OCI-LY3 (cell line): ENCODE measurements around the gene C9orf72.
A peak's percentile ranks its signal among the peaks of the same experiment; 100 is the strongest.

Experiments
- H2AFZ ChIP-seq: fragments of 200-600, 300-600 bp; shearing (Covaris generic); 2 replicates; pipeline ENCODE4 v1.6.0; 2014; ENCODE audit warnings: antibody characterized with exemption, low read depth, low read length
- H3K27ac ChIP-seq: fragments of 200-600, 300-600 bp; sonication (generic); 2 replicates; pipeline ENCODE4 v1.5.1; 2014; ENCODE audit warnings: mild to moderate bottlenecking, low read length, moderate library complexity, mixed read lengths
- H3K27me3 ChIP-seq: fragments of 200-600, 300-600 bp; sonication (generic); 2 replicates; pipeline ENCODE4 v1.6.1; 2014; ENCODE audit warnings: low read depth, low read length, mixed read lengths
- H3K36me3 ChIP-seq: fragments of 200-600, 300-600 bp; sonication (generic); replicated peaks from 2 replicates; pipeline ENCODE3; 2014; ENCODE audit warnings: low read depth, low read length, mixed read lengths
- H3K4me1 ChIP-seq: fragments of 300-600, 200-600 bp; sonication (generic); 2 replicates; pipeline ENCODE4 v1.6.1; 2014; ENCODE audit warnings: low read length, mixed read lengths
- H3K4me2 ChIP-seq: fragments of 200-600, 300-600 bp; sonication (generic); 2 replicates; pipeline ENCODE4 v1.6.1; 2014; ENCODE audit warnings: low read length, mixed read lengths
- H3K4me3 ChIP-seq: fragments of 300-600, 200-600 bp; sonication (generic); 2 replicates; pipeline ENCODE4 v1.5.1; 2014; ENCODE audit warnings: antibody characterized with exemption, mild to moderate bottlenecking, low read length, moderate library complexity
- H3K79me2 ChIP-seq: fragments of 300-600, 200-600 bp; shearing (Covaris generic); 2 replicates; pipeline ENCODE4 v1.6.1; 2014; ENCODE audit warnings: mild to moderate bottlenecking, low read length, mixed read lengths
- H3K9ac ChIP-seq: fragments of 300-600, 200-600 bp; shearing (Covaris generic); 2 replicates; pipeline ENCODE4 v1.6.0; 2014; ENCODE audit warnings: mild to moderate bottlenecking, low read length, moderate library complexity
- H3K9me3 ChIP-seq: fragments of 200-600, 300-600 bp; shearing (Covaris generic); 2 replicates; pipeline ENCODE4 v1.6.1; 2014; ENCODE audit warnings: low read length, mixed read lengths; ENCODE audit not compliant: insufficient read depth
- H4K20me1 ChIP-seq: fragments of 200-600, 300-600 bp; sonication (generic); 2 replicates; pipeline ENCODE4 v1.6.1; 2016; ENCODE audit warnings: low read length, mixed read lengths; ENCODE audit not compliant: insufficient read depth
- CTCF ChIP-seq: fragments of 200-600, 300-600 bp; sonication (generic); IDR thresholded peaks from 2 replicates; pipeline ENCODE4 v1.5.1; 2014; ENCODE audit warnings: antibody characterized with exemption, low read length, low read depth
- EZH2phosphoT487 ChIP-seq: fragments of 200-600 bp; shearing (Covaris generic); IDR thresholded peaks from 2 replicates; pipeline ENCODE4 v1.6.1; 2018; ENCODE audit warnings: antibody characterized with exemption, mixed run types, low read depth

Gene C9orf72

GRCh38 chr9:27537027-27537435, 36.2 kb downstream of the C9orf72 start:
- H4K20me1 ChIP-seq = no peaks in the 10 kb centered on the region
- no peaks in the 10 kb centered on the region for H3K79me2 ChIP-seq
- H3K4me2 ChIP-seq = no peak overlapping the region
- H3K27me3 ChIP-seq = peaks cover 8% of the 10 kb centered on the region
- no peak overlapping the region for H3K27ac ChIP-seq
- no peak for TF ChIP-seq EZH2phosphoT487
- no peak for TF ChIP-seq CTCF
- peaks cover 12% of the 10 kb centered on the region for H3K4me1 ChIP-seq
- no peaks in the 10 kb centered on the region for H3K36me3 ChIP-seq
- H3K9me3 ChIP-seq = no peaks in the 10 kb centered on the region
- no peak overlapping the region for H2AFZ ChIP-seq
- no peak overlapping the region for H3K9ac ChIP-seq
- no peak overlapping the region for H3K4me3 ChIP-seq

- no peak overlapping the region for H3K4me3 ChIP-seq
- no peaks in the 10 kb centered on the region for H3K9me3 ChIP-seq
- peaks cover 12% of the 10 kb centered on the region for H3K4me1 ChIP-seq
- peaks cover 14% of the 10 kb centered on the region for H3K27me3 ChIP-seq
- no peak overlapping the region for H3K9ac ChIP-seq
- TF ChIP-seq EZH2phosphoT487 (no peak), CTCF (no peak; the same call in 1 of the 2 replicates)
- no peaks in the 10 kb centered on the region for H4K20me1 ChIP-seq
- no peak overlapping the region for H3K27ac ChIP-seq
- H3K36me3 ChIP-seq = no peaks in the 10 kb centered on the region
- no peak overlapping the region for H3K4me2 ChIP-seq
- no peak overlapping the region for H2AFZ ChIP-seq
- no peaks in the 10 kb centered on the region for H3K79me2 ChIP-seq
Measured at GRCh38 chr9:27536168-27536567, 37.1 kb downstream of the C9orf72 start.

DNA sequence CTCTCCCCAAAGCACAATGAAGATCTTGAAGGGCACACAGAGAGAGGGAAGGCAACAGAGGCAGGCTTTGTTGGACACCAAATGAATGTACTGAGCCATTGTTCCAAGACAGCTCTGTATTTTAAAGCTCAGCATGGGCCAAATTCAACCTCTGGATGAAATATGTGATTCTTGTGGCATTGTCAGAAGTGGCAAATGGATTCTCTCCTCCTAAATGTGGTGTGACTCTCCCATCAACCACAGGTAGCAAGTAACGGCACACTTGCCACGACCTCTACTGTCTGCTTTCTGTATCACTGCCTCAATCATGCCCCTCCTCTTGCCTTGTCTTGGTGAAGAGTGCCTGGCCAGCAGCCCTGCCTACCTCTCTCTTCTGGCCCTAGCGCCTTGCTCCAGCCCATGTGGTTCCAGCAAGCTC, 37.6 kb downstream of the C9orf72 start:
- peaks cover 12% of the 10 kb centered on the region for H3K4me1 ChIP-seq
- H3K36me3 ChIP-seq = no peaks in the 10 kb centered on the region
- no peak overlapping the region for H3K9ac ChIP-seq
- H4K20me1 ChIP-seq = no peaks in the 10 kb centered on the region
- no peaks in the 10 kb centered on the region for H3K9me3 ChIP-seq
- no peak for TF ChIP-seq EZH2phosphoT487
- TF ChIP-seq CTCF = peak; percentile 54
- H3K27me3 ChIP-seq = peaks cover 19% of the 10 kb centered on the region
- H3K79me2 ChIP-seq = no peaks in the 10 kb centered on the region
- no peak overlapping the region for H3K27ac ChIP-seq
- H3K4me2 ChIP-seq = no peak overlapping the region
- H3K4me3 ChIP-seq = no peak overlapping the region
- H2AFZ ChIP-seq = no peak overlapping the region

DNA sequence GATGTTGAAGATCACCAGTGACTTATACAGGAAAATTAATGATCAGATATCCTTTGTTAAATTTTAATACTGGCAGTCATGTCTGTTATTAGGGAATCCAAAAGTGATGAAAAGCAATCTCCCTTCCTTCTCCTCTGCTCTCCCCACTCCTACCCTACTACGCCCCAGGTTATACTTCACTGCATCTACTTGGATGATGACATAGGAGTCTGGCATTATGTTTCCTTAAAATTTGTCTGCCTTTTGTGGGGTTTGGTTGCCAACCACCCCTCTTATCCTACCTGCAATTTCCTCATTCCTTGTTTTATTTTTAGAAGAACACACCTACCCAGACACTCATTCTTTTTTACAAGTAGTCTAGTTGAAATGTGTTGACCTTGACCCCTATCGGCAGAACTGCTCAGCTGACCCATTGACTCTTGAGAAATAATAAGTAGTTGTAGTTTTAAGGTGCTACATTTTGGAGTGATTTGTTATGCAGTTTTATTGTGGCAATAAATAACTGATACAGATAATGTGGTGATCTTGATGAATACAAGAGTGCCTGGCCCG, 38.5 kb downstream of the C9orf72 start:
- no peaks in the 10 kb centered on the region for H3K9me3 ChIP-seq
- TF ChIP-seq CTCF (no peak), EZH2phosphoT487 (no peak)

More for the DNA sequence above, 38.5 kb downstream of the C9orf72 start:
- H3K9ac ChIP-seq = no peak overlapping the region
- H3K27ac ChIP-seq = no peak overlapping the region
- no peaks in the 10 kb centered on the region for H4K20me1 ChIP-seq
- peaks cover 12% of the 10 kb centered on the region for H3K4me1 ChIP-seq
- peaks cover 28% of the 10 kb centered on the region for H3K27me3 ChIP-seq
- no peak overlapping the region for H3K4me3 ChIP-seq
- H3K36me3 ChIP-seq = no peaks in the 10 kb centered on the region
- no peaks in the 10 kb centered on the region for H3K79me2 ChIP-seq
- no peak overlapping the region for H2AFZ ChIP-seq
- no peak overlapping the region for H3K4me2 ChIP-seq
